MM.1S (cell line): ENCODE data around the gene OR7G2.

ENCODE experiments used
- DNase-seq: peaks from one replicate; pipeline ENCODE4 v3.0.0-alpha.2; 2015
- H2AFZ ChIP-seq: fragments of 300-600 bp; sonication (generic); 2 replicates; pipeline ENCODE4 v1.6.0; 2016; ENCODE audit warnings: antibody characterized with exemption, low read length
- H3F3A ChIP-seq: fragments of 300-600 bp; sonication (generic); 2 replicates; pipeline ENCODE4 v1.6.1; 2016; ENCODE audit warnings: mild to moderate bottlenecking, antibody characterized with exemption, low read length, moderate library complexity, mixed read lengths; ENCODE audit not compliant: insufficient read depth
- H3K27ac ChIP-seq: fragments of 300-600 bp; sonication (generic); 2 replicates; pipeline ENCODE4 v1.5.1; 2016; ENCODE audit warnings: mild to moderate bottlenecking, low read length
- H3K27me3 ChIP-seq: fragments of 300-600 bp; sonication (generic); replicated peaks from 2 replicates; pipeline ENCODE4 v1.6.0; 2016; ENCODE audit warnings: low read length; ENCODE audit not compliant: insufficient read depth
- H3K36me3 ChIP-seq: fragments of 300-600 bp; sonication (generic); replicated peaks from 2 replicates; pipeline ENCODE4 v1.6.1; 2016; ENCODE audit warnings: mild to moderate bottlenecking, low read length, mixed read lengths; ENCODE audit not compliant: insufficient read depth
- H3K4me1 ChIP-seq: fragments of 300-600 bp; sonication (generic); 2 replicates; pipeline ENCODE4 v1.6.1; 2016; ENCODE audit warnings: low read length, mixed read lengths
- H3K4me2 ChIP-seq: fragments of 300-600 bp; sonication (generic); 2 replicates; pipeline ENCODE4 v1.6.0; 2016; ENCODE audit warnings: low read depth, low read length
- H3K4me3 ChIP-seq: fragments of 300-600 bp; sonication (generic); 2 replicates; pipeline ENCODE4 v1.5.1; 2016; ENCODE audit warnings: low read length, mixed read lengths
- H3K79me2 ChIP-seq: fragments of 300-600 bp; sonication (generic); 2 replicates; pipeline ENCODE4 v1.6.1; 2016; ENCODE audit warnings: mixed run types, low read length, mixed read lengths
- H3K9ac ChIP-seq: fragments of 300-600 bp; sonication (generic); 2 replicates; pipeline ENCODE4 v1.6.1; 2016; ENCODE audit warnings: low read length, mixed read lengths
- H3K9me2 ChIP-seq: fragments of 300-600 bp; sonication (generic); replicated peaks from 2 replicates; pipeline ENCODE4 v1.6.1; 2016; ENCODE audit warnings: mild to moderate bottlenecking, low read length, mixed read lengths; ENCODE audit not compliant: insufficient read depth
- H3K9me3 ChIP-seq: fragments of 300-600 bp; sonication (generic); replicated peaks from 2 replicates; pipeline ENCODE4 v1.6.1; 2016; ENCODE audit warnings: mild to moderate bottlenecking, low read length, mixed read lengths; ENCODE audit not compliant: insufficient read depth
- H4K20me1 ChIP-seq: fragments of 300-600 bp; sonication (generic); 2 replicates; pipeline ENCODE4 v1.6.1; 2016; ENCODE audit warnings: mild to moderate bottlenecking, low read length, moderate library complexity, mixed read lengths; ENCODE audit not compliant: insufficient read depth
- EZH2 ChIP-seq: fragments of 300-600 bp; sonication (generic); optimal IDR thresholded peaks from 2 replicates; pipeline ENCODE3; 2017; ENCODE audit warnings: low read depth, mild to moderate bottlenecking, antibody characterized with exemption, low read length, mixed read lengths
- EZH2phosphoT487 ChIP-seq: fragments of 300-600 bp; sonication (generic); IDR thresholded peaks from 2 replicates; pipeline ENCODE4 v1.6.1; 2018; ENCODE audit warnings: antibody characterized with exemption, low read length
- TF ChIP-seq, protein P1 (sequence below): fragments of 300-600 bp; sonication (generic); IDR thresholded peaks from 2 replicates; pipeline ENCODE4 v1.5.1; 2016; ENCODE audit warnings: antibody characterized with exemption, low read length, mixed read lengths

The OR7G2 gene

DNA sequence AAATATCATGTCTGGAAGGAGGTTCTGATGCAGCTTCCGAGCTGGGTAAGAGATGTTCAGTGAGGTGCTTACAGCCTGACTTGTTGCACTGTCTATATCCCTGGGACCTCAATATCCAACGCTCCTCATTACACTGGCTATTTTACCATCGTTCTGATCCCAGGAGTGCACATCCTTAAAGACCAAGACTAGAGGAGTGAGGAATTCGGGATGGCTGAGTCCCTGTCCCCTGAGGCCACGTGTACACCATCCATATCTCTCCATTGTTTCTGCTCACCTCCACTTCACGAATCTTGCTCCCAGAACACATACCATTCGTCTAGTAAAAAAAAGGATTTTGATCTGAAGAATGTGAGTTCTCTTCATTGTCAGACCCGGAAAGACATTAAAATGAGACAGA, at the start of gene OR7G2:
TSS of gene OR7G2 (minus strand) at position 101 of the 400 bp plus-strand sequence. CDS start 4,232 bp downstream, outside the sequence.
- Histone ChIP-seq H3K27me3 (peaks cover 38% of the 10 kb centered on the region), H3F3A (no peaks in the 10 kb centered on the region), H3K27ac (no peak within 1 kb of the TSS), H3K4me1 (no peaks in the 10 kb centered on the region), H3K9me2 (no peaks in the 10 kb centered on the region), H3K4me2 (no peak within 1 kb of the TSS), H3K36me3 (no peaks in the 10 kb centered on the region), H3K9ac (no peak within 1 kb of the TSS), H2AFZ (no peak within 1 kb of the TSS), H3K79me2 (no peaks in the 10 kb centered on the region), H4K20me1 (no peaks in the 10 kb centered on the region), H3K9me3 (no peaks in the 10 kb centered on the region), H3K4me3 (no peak within 1 kb of the TSS)
- DNase-seq, result no peak
- TF ChIP-seq, protein P1, sequence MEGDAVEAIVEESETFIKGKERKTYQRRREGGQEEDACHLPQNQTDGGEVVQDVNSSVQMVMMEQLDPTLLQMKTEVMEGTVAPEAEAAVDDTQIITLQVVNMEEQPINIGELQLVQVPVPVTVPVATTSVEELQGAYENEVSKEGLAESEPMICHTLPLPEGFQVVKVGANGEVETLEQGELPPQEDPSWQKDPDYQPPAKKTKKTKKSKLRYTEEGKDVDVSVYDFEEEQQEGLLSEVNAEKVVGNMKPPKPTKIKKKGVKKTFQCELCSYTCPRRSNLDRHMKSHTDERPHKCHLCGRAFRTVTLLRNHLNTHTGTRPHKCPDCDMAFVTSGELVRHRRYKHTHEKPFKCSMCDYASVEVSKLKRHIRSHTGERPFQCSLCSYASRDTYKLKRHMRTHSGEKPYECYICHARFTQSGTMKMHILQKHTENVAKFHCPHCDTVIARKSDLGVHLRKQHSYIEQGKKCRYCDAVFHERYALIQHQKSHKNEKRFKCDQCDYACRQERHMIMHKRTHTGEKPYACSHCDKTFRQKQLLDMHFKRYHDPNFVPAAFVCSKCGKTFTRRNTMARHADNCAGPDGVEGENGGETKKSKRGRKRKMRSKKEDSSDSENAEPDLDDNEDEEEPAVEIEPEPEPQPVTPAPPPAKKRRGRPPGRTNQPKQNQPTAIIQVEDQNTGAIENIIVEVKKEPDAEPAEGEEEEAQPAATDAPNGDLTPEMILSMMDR, result no peak
- no peak for TF ChIP-seq EZH2
- no peak for TF ChIP-seq EZH2phosphoT487

GRCh38 chr19:9156304-9156703, 49.0 kb upstream of the OR7G2 start:
- no peaks in the 10 kb centered on the region; the same call in 1 of the 2 replicates for H3K9me3 ChIP-seq

GRCh38 chr19:9155591-9155990, 48.3 kb upstream of the OR7G2 start:
- Histone ChIP-seq H3K79me2 (peaks cover 57% of the 10 kb centered on the region), H3K4me1 (no peaks in the 10 kb centered on the region), H3F3A (no peaks in the 10 kb centered on the region), H3K9me2 (no peaks in the 10 kb centered on the region), H3K27me3 (no peaks in the 10 kb centered on the region), H3K36me3 (peaks cover 56% of the 10 kb centered on the region), H3K9me3 (no peaks in the 10 kb centered on the region; the same call in 1 of the 2 replicates), H3K9ac (no peak overlapping the region), H3K4me3 (no peak overlapping the region), H3K27ac (no peak overlapping the region), H2AFZ (no peak overlapping the region), H4K20me1 (no peaks in the 10 kb centered on the region), H3K4me2 (no peak overlapping the region)
- TF ChIP-seq EZH2phosphoT487 (no peak), EZH2 (no peak)
- TF ChIP-seq, protein P1, result no peak
- DNase-seq, result no peak

More at GRCh38 chr19:9156304-9156703, 49.0 kb upstream of the OR7G2 start:
- no peak for DNase-seq
- no peak overlapping the region for H3K27ac ChIP-seq
- peaks cover 50% of the 10 kb centered on the region for H3K79me2 ChIP-seq
- no peak overlapping the region for H3K9ac ChIP-seq
- H3K4me1 ChIP-seq, result no peaks in the 10 kb centered on the region
- H2AFZ ChIP-seq, result no peak overlapping the region
- TF ChIP-seq, protein P1, result no peak
- TF ChIP-seq EZH2phosphoT487 (no peak), EZH2 (no peak)
- no peaks in the 10 kb centered on the region for H3F3A ChIP-seq
- H3K36me3 ChIP-seq, result peaks cover 61% of the 10 kb centered on the region
- H3K27me3 ChIP-seq, result no peaks in the 10 kb centered on the region
- no peaks in the 10 kb centered on the region for H4K20me1 ChIP-seq
- H3K9me2 ChIP-seq, result no peaks in the 10 kb centered on the region
- H3K4me2 ChIP-seq, result no peak overlapping the region
- no peak overlapping the region for H3K4me3 ChIP-seq

- TF ChIP-seq EZH2phosphoT487 (no peak), EZH2 (no peak)
- TF ChIP-seq, protein P1, result no peak
- Histone ChIP-seq H3K27me3 (no peaks in the 10 kb centered on the region), H3K4me1 (no peaks in the 10 kb centered on the region), H3K36me3 (peaks cover 29% of the 10 kb centered on the region), H3K9me3 (no peaks in the 10 kb centered on the region; the same call in 1 of the 2 replicates), H3K9me2 (no peaks in the 10 kb centered on the region), H4K20me1 (no peaks in the 10 kb centered on the region), H3F3A (no peaks in the 10 kb centered on the region), H3K27ac (no peak overlapping the region), H3K4me2 (no peak overlapping the region), H3K4me3 (no peak overlapping the region), H3K9ac (no peak overlapping the region), H3K79me2 (peaks cover 94% of the 10 kb centered on the region), H2AFZ (no peak overlapping the region)
- DNase-seq, result no peak
These were observed 44.1 kb upstream of the OR7G2 start for GRCh38 chr19:9151367-9151766.
